ENCODE data around the gene FRG1. TPM values are rescaled to one million over a fixed set of nuclear protein-coding genes. Genes with fewer than 3 reads are reported as not detected.

The FRG1 gene
- polyA plus RNA-seq, 6 donors from 2014 or later, result 39.7 to 57.8 (median 53.9) TPM

Other genes with a start within 250 kb of the FRG1 start
- not detected for gene FRG2, start 86.4 kb downstream of the FRG1 start, polyA plus RNA-seq (ENCODE audit: low read depth in 6 of 6)
- not detected for gene DBET, start 123.6 kb downstream of the FRG1 start, polyA plus RNA-seq (ENCODE audit: low read depth in 6 of 6)
- not detected for gene DUX4, start 232.9 kb downstream of the FRG1 start, polyA plus RNA-seq (ENCODE audit: low read depth in 6 of 6)

Data from naive B cell (primary cell).